Left ventricle myocardium inferior (tissue), 1 donor: Measurements from ENCODE around the gene CPT1A. TPM values are rescaled to one million over a fixed set of nuclear protein-coding genes. Genes with fewer than 3 reads are reported as not detected.

Source experiments
- DNase-seq: peaks from one replicate; pipeline ENCODE4 v3.0.0-alpha.2; 2020
- H3K27ac ChIP-seq: fragments of 200-600 bp; replicated peaks from 2 replicates; pipeline ENCODE4 v1.8.0; 2021
- H3K27me3 ChIP-seq: fragments of 200-600 bp; 2 replicates; pipeline ENCODE4 v1.8.0; 2021; ENCODE audit warnings: low read depth
- H3K36me3 ChIP-seq: fragments of 200-600 bp; 2 replicates; pipeline ENCODE4 v1.8.0; 2021
- H3K4me1 ChIP-seq: fragments of 200-600 bp; 2 replicates; pipeline ENCODE4 v1.8.0; 2021
- H3K4me3 ChIP-seq: fragments of 200-600 bp; 2 replicates; pipeline ENCODE4 v1.8.0; 2021; ENCODE audit warnings: mild to moderate bottlenecking, moderate library complexity
- H3K9me3 ChIP-seq: fragments of 200-600 bp; replicated peaks from 2 replicates; pipeline ENCODE4 v1.8.0; 2021
- intact Hi-C: fragments of 100-400 bp; cut with micrococcal nuclease; formaldehyde crosslinking; loops from one replicate; pipeline ENCODE4 v1.11.0; 2022
- total RNA-seq: library from RNA; stranded (reverse); fragmentation: NEBNext Ultra II Directional; extraction: Animal tissue kit (Norgen Biotek cat#: 25700); gene quantifications from one replicate; pipeline ENCODE4 v1.2.1, GENCODE V29; 2021
- TF ChIP-seq, protein P1 (sequence below): fragments of 200-600 bp; IDR thresholded peaks from 2 replicates; pipeline ENCODE4 v1.8.0; 2021; ENCODE audit warnings: antibody characterized with exemption, mild to moderate bottlenecking, borderline replicate concordance
- donor health status: DM: no; HTN: yes; CAD: no; lungs with severe emphysema.

CPT1A gene
- total RNA-seq, 1 donor from 2014 or later, result 73.1 TPM

DNA sequence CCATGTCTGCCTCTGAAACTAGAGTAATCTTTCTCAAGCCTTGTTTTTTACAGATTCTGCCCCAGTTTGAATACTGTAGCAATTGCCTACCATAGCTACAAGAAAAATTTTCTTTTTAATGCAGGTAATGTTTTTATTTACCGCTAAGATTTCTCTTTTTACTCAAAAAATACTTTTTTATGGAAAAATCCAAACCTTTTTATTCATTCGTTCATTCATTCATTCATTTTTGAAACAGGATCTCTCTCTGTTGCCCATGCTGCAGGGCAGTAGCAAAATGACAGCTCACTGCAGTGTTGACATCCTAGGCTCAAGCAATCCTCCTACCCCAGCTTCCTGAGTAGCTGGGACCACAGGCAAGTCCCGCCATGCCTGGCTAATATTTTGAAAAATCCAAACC, 2.7 kb upstream of the CPT1A start:
- Histone ChIP-seq H3K4me3 (peak overlapping the region; percentile 89), H3K36me3 (no peaks in the 10 kb centered on the region), H3K9me3 (no peaks in the 10 kb centered on the region), H3K27me3 (no peaks in the 10 kb centered on the region), H3K4me1 (peaks cover 50% of the 10 kb centered on the region), H3K27ac (peak overlapping the region; percentile 95)
- intact Hi-C loops, result no loop called here
- no peak for DNase-seq
- TF ChIP-seq, protein P1, sequence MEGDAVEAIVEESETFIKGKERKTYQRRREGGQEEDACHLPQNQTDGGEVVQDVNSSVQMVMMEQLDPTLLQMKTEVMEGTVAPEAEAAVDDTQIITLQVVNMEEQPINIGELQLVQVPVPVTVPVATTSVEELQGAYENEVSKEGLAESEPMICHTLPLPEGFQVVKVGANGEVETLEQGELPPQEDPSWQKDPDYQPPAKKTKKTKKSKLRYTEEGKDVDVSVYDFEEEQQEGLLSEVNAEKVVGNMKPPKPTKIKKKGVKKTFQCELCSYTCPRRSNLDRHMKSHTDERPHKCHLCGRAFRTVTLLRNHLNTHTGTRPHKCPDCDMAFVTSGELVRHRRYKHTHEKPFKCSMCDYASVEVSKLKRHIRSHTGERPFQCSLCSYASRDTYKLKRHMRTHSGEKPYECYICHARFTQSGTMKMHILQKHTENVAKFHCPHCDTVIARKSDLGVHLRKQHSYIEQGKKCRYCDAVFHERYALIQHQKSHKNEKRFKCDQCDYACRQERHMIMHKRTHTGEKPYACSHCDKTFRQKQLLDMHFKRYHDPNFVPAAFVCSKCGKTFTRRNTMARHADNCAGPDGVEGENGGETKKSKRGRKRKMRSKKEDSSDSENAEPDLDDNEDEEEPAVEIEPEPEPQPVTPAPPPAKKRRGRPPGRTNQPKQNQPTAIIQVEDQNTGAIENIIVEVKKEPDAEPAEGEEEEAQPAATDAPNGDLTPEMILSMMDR, result no peak

- H3K4me3 ChIP-seq, result peak overlapping the region; percentile 89
- intact Hi-C loops, result no loop called here
Measured at GRCh38 chr11:68843703-68844312, 2.1 kb upstream of the CPT1A start.

DNA sequence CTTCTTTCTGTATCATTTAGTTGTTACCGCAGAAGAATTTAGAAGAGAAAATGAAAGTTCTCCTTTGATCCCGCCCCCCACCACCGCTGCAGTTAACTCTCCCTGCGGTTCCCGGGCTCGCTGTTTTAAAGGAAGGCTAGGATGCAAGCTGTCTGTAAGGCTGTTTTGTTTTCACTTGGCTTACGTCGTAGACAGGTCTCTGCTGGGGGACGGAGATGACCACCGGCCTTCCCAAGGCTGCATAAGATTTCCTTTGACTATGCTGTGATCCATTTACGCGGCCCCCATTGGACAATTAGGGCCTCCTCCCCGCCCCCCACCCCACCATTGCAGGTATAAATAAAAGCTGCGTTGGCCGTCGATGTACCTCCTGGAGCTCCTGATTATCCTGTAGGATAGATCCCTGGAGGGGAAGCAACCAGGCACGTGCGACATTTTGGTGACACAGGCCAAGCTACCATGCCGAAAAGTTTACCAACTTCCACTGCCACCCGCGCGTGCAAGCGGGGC, 1.4 kb upstream of the CPT1A start:
- H3K9me3 ChIP-seq, result no peaks in the 10 kb centered on the region
- intact Hi-C loops, result no loop called here

More at GRCh38 chr11:68843703-68844312, 2.1 kb upstream of the CPT1A start:
- Histone ChIP-seq H3K36me3 (no peaks in the 10 kb centered on the region), H3K27ac (peak overlapping the region; percentile 95), H3K4me1 (peaks cover 52% of the 10 kb centered on the region), H3K27me3 (no peaks in the 10 kb centered on the region), H3K9me3 (no peaks in the 10 kb centered on the region)
- TF ChIP-seq, protein P1, result peak; percentile 73
- DNase-seq, result peak; percentile 87

GRCh38 chr11:68842427-68843051, 823 bp upstream of the CPT1A start:
- Histone ChIP-seq H3K27me3 (no peaks in the 10 kb centered on the region), H3K4me1 (peaks cover 65% of the 10 kb centered on the region), H3K27ac (peak overlapping the region; percentile 95), H3K4me3 (peak overlapping the region; percentile 89), H3K36me3 (no peaks in the 10 kb centered on the region), H3K9me3 (no peaks in the 10 kb centered on the region)
- intact Hi-C loops, result no loop called here
- DNase-seq, result no peak
- TF ChIP-seq, protein P1, result no peak

More for the DNA sequence above, 1.4 kb upstream of the CPT1A start:
- peak overlapping the region; percentile 89 for H3K4me3 ChIP-seq
- peak overlapping the region; percentile 95 for H3K27ac ChIP-seq
- DNase-seq, result no peak
- peaks cover 59% of the 10 kb centered on the region for H3K4me1 ChIP-seq
- TF ChIP-seq, protein P1, result no peak
- H3K36me3 ChIP-seq, result no peaks in the 10 kb centered on the region
- H3K27me3 ChIP-seq, result no peaks in the 10 kb centered on the region

DNA sequence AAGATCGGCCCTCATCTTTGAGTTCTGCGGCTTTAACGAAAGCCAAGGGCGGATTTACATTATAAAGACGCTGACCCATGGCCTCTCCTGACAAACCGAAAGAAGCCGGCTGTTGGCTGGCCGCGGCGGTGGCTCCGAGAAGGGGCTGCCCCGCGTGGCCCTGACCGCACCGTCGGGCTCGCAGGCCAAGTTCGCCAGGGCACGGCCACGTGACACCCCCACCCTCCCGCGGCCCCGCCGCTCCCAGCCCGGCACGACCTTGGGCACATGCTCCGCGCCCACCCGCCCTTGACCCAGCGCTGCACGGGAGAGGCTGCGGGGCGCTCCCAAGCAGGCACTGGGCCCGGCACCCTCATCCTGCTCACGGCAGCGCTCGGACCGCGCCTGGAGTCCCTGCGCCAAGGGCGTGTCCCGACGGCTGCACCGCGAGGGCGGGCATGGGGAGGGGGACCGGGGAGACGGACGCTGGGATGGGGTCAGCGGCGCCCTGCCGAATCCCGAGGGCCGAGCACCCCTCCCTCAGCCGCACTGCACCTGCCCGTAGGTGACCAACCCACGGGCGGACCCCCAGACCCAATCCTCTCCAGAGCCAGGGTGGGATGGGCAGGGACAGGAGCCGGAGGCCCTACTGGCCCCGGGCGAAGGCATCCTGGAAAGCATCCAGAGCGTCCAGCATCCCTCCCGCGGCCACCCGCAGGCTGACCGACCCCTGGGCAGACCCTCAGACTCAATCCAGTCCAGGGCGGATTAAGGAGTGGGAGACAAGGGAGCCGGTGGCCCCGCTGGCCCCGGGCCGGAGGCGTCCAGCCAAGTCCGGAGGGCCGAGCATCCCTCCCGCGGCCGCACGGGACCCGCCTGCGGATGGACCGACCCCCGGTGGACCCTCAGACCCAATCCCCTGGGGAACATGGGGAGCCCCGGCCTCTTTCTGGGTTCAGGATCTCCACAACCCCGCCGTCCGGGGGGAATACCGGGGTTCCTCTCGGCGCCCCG, 759 bp downstream of the CPT1A start:
- peaks cover 81% of the 10 kb centered on the region for H3K4me1 ChIP-seq
- TF ChIP-seq, protein P1, result no peak
- peak overlapping the region; percentile 95 for H3K27ac ChIP-seq
- intact Hi-C loops, result no loop called here
- no peaks in the 10 kb centered on the region for H3K27me3 ChIP-seq
- H3K4me3 ChIP-seq, result peak overlapping the region; percentile 89
- no peaks in the 10 kb centered on the region for H3K36me3 ChIP-seq
- H3K9me3 ChIP-seq, result no peaks in the 10 kb centered on the region
- DNase-seq, result peak; percentile 59
